GM23338 (cell line): Measurements from ENCODE around the gene LY86.

Experiments
- CREB1 ChIP-seq: fragments of 250-450 bp; sonication (Bioruptor Pico); IDR thresholded peaks from 2 replicates; pipeline ENCODE4 v1.5.0; 2020; ENCODE audit warnings: low read depth, mild to moderate bottlenecking, moderate library complexity
- CTCF ChIP-seq, 2 experiments: fragments of 200-600 bp in 1 of 2; sonication (generic) in 1 of 2; conservative IDR thresholded peaks; 2 replicates each; pipeline versions ENCODE4 v1.5.1 to v1.6.1; 2016 to 2017; ENCODE audit warnings: antibody characterized with exemption in 2 of 2, low read depth in 2 of 2, mild to moderate bottlenecking in 2 of 2, moderate library complexity in 1 of 2
- EZH2 ChIP-seq: fragments of 200-600 bp; sonication (generic); IDR thresholded peaks from one replicate; pipeline ENCODE4 v1.8.0; 2017; ENCODE audit warnings: antibody characterized with exemption, mild to moderate bottlenecking, low read depth; ENCODE audit not compliant: unreplicated experiment
- EZH2phosphoT487 ChIP-seq: fragments of 200-600 bp; sonication (generic); IDR thresholded peaks from one replicate; pipeline ENCODE4 v1.8.1; 2018; ENCODE audit warnings: antibody characterized with exemption; ENCODE audit not compliant: unreplicated experiment
- JUNB ChIP-seq: IDR thresholded peaks from one replicate; pipeline ENCODE4 v1.6.1; 2016; ENCODE audit warnings: antibody characterized with exemption; ENCODE audit not compliant: unreplicated experiment
- POLR2AphosphoS5 ChIP-seq: IDR thresholded peaks from 2 replicates; pipeline ENCODE4 v1.6.1; 2016; ENCODE audit warnings: antibody characterized with exemption, low read depth
- REST ChIP-seq: IDR thresholded peaks from one replicate; pipeline ENCODE4 v1.6.1; 2018; ENCODE audit warnings: antibody characterized with exemption; ENCODE audit not compliant: unreplicated experiment
- STAT1 ChIP-seq: IDR thresholded peaks from one replicate; pipeline ENCODE4 v1.6.1; 2016; ENCODE audit warnings: antibody characterized with exemption; ENCODE audit not compliant: unreplicated experiment
- ZNF114 ChIP-seq: fragments of 250-450 bp; sonication (Bioruptor Pico); IDR thresholded peaks from 2 replicates; pipeline ENCODE4 v1.5.0; 2020; ENCODE audit warnings: mild to moderate bottlenecking, moderate library complexity
- ZNF331 ChIP-seq: fragments of 250-450 bp; sonication (Bioruptor Pico); IDR thresholded peaks from 2 replicates; pipeline ENCODE4 v1.5.0; 2020; ENCODE audit warnings: low read depth, mild to moderate bottlenecking, moderate library complexity
- TF ChIP-seq, protein P1 (sequence below): IDR thresholded peaks from 2 replicates; pipeline ENCODE4 v1.6.1; 2016; ENCODE audit warnings: antibody characterized with exemption

DNA sequence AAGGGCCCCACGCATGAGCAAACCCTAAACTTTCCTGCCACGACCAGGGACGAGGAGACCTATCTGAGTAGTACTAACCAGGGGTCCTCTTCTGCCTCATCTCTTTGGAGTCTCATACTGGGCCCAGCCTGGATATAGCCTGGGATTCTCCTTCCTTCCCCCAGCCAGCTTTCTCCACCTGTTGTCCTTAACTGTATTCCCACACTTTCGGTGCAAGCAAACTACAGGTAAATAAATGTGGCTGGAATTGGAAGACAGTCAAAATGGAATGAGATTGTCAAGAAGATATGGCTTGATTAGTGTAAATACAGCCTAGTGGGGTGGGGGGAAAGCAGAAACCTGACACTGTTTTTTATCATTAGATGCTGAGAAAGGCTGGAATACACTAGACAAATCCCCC, 23.5 kb upstream of the LY86 start:
- TF ChIP-seq EZH2 (no peak), REST (no peak), CTCF (conservative IDR thresholded peaks at IDR 0.05; ENCODE audit: low read depth in 2 of 2) (no peak), POLR2AphosphoS5 (no peak), STAT1 (no peak), CREB1 (CRISPR knock-in tag) (no peak), EZH2phosphoT487 (no peak), ZNF114 (CRISPR knock-in tag) (no peak), JUNB (no peak), ZNF331 (no peak)
- TF ChIP-seq, protein P1, sequence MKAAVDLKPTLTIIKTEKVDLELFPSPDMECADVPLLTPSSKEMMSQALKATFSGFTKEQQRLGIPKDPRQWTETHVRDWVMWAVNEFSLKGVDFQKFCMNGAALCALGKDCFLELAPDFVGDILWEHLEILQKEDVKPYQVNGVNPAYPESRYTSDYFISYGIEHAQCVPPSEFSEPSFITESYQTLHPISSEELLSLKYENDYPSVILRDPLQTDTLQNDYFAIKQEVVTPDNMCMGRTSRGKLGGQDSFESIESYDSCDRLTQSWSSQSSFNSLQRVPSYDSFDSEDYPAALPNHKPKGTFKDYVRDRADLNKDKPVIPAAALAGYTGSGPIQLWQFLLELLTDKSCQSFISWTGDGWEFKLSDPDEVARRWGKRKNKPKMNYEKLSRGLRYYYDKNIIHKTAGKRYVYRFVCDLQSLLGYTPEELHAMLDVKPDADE = no peak
